Stimulated activated naive CD8-positive, alpha-beta T cell treated with anti-CD3 and anti-CD28 coated beads, Interleukin-15, Interleukin-2, amounts not matched to agents 100 U/mL and 50 U/mL, for 24 hours (primary cell): ENCODE data around the gene USP40.

ENCODE experiments used
- ATAC-seq: fragments of 150-1000 bp; cut with Tn5 transposase; one replicate; pipeline ENCODE4 v1.10.0; 2021
- DNase-seq: peaks from one replicate; pipeline ENCODE4 v3.0.0; 2021

Gene USP40

DNA sequence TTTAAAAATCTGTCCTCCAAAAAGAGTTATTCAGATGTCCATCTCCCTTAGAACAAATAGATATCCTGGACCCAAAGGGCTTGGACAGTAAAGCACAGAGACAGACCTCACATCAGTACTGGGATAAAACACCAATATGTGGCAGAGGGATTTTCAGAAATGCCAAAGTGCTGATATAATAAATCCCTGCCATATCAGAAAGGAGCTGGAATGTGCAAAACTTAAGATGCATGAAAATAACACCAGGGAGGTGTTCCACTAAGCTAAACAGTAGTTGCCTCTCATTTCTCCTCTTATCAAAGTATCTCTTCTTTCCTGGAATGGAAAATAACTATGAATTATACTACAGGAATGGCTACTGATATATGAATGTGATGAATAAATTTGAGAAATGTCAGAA, 13.2 kb downstream of the USP40 start:
- ATAC-seq (no peak), DNase-seq (no peak)

DNA sequence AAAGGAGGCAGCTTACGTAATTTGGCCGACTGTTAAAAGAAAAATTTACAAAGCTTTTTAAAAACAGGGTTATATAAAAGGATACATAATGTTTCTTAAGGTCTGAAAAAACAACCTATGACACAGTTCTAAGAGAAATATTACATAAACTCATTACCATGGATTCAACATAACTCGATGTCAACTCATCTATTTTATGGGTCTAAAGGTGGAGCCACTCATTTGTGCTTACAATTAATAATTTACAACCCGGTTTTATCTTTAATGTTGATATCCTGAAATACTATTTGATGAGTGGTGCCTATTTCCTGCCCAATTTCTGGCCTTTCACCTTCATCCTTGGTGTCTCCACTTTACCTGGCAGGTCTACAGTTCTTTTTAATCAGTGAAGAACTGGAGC, 15.1 kb downstream of the USP40 start:
- no peak for DNase-seq

DNA sequence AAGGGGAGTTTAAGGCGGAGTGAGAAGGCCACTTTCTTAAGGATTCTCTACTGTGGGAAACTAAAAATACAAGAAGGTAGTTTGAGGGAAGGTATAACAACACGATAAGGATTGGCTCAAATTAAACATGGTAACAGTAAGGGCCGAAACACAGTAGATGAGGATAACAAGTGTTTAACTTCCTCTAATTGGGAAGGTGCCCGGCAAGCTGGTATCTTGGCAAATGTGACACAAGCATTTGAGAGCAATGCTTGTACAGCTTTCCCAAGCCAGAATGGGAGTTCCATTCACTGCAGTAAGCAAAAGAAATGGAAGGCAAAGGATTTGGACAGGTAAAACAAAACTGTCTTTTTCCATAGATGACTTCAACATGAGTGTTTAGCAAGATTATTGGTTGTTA, 19.8 kb downstream of the USP40 start:
- no peak for ATAC-seq

More for the DNA sequence above, 15.1 kb downstream of the USP40 start:
- no peak for ATAC-seq

DNA sequence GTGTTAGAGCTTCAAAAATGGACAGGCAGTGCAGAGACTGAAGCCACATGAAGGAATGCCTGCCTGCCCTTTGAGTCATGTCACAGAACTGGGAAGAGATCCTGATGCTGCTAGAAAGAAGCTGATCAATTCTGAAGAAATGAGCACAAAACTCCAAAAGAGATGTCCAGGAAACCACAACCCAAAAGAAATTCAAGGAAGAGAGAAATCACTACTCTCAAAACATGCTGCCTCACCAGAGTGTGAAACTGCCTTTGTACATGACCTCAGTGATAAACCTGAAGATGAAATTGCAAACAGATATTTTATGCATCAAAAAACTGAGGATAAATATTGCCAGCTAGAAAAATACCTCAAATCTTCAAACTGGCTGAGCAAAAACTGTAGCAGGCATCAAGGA, 20.5 kb downstream of the USP40 start:
- no peak for ATAC-seq

More for the DNA sequence above, 19.8 kb downstream of the USP40 start:
- no peak for DNase-seq

DNA sequence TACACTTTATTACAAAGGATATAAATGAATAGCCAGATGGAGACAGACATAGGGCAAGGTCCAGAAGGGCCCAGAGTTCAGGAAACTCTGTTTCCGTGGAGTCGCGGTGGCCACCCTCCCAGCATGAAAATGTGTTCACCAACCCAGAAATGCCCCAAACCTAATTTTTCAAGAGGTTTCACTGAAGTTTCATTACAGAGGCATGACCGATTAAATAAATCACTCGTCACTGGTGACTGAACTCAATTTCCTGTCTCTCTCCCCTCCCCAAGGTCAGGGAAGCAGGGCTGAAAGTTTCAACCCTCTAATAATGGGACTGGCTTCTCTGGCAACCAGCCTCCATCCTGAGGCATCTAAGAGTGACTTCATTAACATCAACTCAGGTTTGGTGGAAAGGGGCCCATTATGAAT, 22.4 kb downstream of the USP40 start:
- no peak for ATAC-seq
- no peak for DNase-seq

More for the DNA sequence above, 20.5 kb downstream of the USP40 start:
- no peak for DNase-seq

DNA sequence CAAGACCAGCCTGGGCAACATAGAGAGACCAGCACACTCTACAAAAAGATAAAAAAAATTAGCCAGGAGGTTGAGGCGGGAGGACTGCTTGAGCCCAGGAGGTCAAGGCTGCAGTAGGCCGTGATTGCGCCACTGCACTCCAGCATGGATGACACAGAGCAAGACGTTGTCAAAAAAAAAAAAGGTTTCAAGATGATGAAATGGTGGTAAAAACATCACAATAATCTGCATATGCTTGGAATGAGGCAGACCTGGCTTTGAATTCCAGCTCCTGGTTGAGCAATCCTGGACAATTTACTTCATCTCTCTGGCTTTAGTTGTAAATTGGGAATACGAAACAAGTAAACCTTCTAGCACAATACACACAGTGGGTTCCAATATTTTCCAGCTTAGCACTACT, 24.1 kb downstream of the USP40 start:
- DNase-seq: no peak
- no peak for ATAC-seq

DNA sequence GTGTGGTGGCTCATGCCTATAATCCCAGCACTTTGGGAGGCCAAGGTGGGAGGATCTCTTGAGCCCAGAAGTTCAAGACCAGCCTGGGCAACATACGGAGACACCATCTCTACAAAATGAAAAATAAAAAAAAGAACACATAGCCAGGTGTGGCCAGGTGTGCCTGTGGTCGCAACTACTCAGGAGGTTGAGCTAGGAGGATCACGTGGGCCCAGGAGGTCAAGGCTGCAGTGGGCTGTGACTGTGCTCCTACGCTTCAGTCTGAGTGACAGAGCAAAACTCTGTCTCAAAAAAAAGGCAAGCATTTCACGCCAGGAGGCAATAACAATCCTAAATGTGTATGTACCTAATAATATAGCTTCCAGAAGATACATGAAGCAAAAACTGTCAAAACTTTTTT, 27.8 kb downstream of the USP40 start:
- ATAC-seq: no peak
- no peak for DNase-seq

DNA sequence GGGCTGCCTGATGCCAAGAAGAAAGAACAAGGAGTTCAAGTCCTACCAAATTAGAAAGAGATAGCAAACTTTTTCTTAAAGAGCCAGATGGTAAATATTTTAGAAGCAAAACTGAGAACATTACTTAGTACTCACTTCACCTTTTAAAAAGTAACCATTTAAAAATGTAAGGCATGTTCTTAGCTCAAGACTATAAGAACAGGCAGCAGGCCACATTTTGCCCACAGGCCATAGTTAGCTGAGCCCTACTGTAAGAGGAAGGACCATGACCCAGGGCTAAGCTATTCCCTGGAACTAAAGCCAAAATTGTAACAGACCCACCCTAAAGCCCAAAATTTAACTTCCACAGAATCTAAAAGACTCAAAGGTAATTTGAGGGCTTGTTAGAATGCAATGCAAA, 31.3 kb downstream of the USP40 start:
- ATAC-seq: no peak
- DNase-seq: no peak

DNA sequence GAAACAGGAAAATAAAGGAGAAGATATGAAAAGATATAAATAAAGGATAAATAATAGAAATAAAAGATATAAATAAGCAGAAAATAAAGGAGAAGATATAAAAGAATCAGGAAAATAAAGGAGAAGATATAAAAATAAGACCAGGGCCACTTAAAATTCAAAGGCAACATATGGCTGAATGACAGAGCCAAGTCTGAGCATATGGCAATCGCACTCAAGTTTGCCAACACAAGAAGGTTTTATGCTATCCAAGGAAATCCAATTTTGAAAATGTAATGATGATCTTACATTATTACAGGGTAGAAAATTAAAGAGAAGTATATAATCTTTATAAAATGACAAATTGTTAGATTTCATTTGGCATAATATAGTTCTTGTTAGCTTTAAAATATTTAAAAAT, 33.6 kb downstream of the USP40 start:
- DNase-seq: no peak
- no peak for ATAC-seq

DNA sequence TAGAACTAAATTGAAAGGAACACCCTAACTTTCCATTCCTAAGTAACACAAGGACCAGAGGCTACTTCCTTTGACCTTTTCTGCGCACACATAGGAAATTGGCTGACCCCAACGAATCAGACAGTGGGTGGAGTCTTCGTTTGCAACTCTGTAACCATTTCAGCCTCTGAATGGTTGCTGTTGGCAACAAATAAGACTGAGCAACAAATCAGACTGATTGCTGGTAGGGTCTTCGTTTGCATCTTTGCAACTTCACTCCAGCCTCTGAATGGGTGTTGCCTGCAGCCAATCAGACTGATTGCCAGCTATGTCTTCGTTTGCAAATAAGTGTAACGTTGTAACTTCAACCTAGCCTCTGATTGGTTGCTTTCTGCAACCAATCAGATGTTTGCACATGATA, 34.6 kb downstream of the USP40 start:
- ATAC-seq (no peak), DNase-seq (no peak)

DNA sequence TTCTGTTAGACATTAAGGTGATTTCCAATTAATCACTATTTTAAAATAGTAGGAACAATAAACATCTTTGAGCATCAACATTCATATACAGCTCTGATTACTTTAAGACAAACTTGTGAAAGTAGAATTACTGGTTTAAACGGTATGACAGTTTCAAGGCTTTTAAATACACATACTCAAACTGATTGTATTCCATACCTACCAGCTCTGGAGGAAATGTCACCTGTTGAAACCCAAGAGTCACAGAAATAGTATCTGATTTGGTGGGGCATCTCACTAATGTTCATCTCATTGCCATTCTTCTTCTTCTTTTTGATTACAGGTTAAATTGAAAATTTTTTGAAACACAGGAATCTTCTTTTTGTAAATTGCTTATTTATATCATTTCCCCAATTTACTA, 36.2 kb downstream of the USP40 start:
- DNase-seq (no peak), ATAC-seq (no peak)

DNA sequence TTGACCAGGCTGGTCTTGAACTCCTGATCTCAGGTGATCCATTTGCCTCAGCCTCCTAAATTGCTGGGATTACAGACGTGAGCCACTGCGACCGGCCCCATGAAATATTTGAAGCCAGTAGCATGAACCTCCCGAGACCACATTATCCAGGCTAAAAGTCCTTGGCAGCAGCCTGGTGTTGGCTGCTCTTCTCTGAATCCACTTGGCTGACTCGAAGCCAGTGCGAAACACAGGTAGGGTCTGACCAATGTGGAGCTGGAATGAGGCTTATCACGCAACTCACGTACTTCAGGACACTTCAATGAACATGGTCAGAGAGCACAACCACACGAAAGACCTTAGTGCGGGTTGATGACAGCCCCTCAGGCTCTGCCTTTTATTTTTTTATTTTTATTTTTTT, 38.4 kb downstream of the USP40 start:
- no peak for ATAC-seq
- no peak for DNase-seq

DNA sequence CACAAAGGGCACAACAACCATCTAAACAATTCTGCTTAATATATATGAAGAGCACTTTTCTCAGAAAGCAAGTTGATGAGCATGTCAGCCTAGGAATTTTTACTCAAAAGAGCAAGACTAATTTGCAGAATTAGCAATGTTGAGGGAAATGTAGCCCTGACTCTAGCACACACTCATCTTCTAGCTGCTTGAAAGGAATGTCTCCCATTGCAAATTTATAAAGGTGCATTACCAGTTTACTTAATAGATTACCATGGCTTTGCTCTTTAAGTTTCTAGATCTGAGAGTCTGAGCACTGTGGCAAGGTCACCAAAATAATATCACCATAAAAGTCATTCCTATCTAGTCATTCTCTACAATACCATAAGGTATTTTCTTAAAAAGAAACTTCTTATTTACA, 40.8 kb downstream of the USP40 start:
- ATAC-seq: no peak
- DNase-seq: no peak

DNA sequence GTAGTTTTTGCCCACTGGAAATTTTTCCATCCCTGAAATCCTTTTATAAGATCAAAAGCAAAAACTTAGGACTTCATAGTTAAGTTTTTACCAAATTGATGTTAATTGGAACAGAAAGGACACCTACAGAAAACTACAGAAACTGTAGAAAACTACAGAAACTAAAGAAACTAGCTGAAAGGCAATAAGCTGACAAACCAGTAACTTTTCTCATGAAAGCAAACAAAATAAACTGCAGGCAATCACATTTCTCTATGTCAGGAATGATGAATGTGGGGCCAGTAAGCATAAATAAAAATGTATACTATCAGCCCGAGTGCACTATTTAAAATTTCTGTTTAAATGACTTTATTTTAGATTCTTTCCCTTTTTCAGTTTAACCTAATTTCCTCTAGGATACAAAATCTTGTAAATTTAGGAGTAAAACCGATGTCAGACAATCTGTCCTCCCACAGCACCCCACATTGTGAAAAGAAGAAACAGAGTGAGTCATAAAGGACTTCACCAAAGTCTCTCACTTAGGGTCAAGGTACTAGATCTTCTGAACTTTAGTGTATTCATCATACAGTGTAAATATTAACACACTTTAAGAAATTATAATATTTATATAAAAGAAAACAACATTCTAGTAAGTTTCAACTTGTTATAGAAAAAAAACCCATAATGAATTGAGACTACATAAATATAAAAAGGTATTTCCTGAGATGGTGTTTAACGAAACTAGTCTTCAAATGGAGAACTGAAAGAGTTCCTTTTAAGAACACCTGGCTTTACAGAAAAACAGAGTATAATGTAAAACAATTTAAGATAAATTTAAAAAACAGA, 46.6 kb downstream of the USP40 start:
- ATAC-seq (no peak), DNase-seq (no peak)

DNA sequence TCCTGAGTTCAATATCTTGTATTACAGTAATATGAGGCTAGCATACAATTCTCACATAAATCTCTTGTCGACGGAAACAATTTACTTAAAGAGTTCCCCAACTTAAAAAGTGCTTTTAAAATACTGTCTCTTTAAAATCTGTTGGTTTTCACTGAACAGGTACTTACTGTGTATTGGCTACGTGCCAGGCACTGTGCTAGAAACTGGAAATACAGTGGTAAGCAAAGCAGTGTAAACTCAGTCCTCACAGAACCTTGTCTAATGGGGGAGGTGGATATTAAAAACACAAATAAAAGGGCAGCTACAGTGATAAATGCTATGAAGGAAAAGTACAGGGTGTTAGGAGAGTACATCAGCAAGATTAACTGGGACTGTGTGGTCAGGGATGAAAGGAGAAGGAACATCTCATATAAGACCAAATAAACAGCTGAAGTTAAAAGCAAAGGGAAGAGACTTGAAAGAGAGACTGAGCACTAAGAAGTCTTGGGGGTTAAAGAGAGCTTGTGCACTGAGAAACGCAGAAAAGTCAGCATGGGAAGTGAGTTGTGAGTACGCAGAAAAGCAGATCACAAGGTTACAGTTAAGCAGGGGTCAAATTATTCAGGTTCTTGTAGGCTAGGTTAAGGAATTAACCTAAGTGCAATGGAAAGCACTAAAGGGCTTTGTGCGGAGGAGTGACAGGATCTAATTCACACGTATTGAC, 52.5 kb downstream of the USP40 start:
- ATAC-seq (no peak), DNase-seq (no peak)

DNA sequence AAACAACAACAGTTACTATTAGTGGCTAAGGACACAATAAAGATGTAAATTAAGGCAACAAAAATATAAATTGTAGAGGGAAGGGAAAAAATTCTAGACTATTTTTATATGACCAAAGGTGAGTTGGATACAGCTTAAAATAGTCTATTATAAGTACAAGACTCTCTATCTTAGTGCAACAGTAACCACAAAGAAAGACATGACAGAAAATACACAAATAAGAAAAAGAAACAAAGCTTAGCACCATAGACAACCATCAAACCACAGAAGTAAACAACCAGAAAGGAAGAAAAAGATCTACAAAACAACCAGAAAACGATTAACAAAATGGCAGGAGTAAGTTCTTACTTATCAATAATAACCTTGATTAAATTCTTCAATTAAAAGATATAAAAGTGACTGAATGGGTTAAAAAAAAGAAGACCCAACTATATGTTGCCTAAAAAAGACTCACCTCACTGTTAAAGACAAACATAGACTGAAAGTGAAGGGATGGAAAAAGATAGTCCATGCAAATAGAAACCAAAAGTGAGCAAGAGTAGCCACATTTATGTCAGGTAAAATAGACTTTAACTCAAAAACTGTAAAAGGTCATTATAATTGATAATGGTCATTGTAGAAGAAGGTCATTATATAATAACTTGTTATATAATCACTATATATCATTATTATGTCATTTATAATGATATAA, 62.5 kb downstream of the USP40 start:
- no peak for DNase-seq
- ATAC-seq: no peak

DNA sequence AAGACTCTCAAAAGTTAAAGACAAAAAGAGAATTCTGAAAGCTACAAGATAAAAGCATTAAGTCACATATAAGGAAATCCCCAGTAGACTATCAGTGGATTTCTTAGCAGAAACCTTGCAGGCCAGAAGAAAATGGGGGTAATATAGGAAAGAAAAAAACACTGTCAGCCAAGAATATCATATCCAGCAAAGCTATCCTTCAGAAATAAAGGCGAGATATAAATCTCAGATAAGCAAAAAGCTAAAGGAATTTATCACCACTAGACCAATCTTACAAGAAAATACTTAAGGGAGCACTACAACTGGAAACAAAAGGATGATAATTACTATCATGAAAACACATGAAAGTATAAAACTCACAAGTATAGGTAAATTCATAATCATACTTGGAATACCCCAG, 63.1 kb downstream of the USP40 start:
- ATAC-seq: no peak
- DNase-seq: no peak

DNA sequence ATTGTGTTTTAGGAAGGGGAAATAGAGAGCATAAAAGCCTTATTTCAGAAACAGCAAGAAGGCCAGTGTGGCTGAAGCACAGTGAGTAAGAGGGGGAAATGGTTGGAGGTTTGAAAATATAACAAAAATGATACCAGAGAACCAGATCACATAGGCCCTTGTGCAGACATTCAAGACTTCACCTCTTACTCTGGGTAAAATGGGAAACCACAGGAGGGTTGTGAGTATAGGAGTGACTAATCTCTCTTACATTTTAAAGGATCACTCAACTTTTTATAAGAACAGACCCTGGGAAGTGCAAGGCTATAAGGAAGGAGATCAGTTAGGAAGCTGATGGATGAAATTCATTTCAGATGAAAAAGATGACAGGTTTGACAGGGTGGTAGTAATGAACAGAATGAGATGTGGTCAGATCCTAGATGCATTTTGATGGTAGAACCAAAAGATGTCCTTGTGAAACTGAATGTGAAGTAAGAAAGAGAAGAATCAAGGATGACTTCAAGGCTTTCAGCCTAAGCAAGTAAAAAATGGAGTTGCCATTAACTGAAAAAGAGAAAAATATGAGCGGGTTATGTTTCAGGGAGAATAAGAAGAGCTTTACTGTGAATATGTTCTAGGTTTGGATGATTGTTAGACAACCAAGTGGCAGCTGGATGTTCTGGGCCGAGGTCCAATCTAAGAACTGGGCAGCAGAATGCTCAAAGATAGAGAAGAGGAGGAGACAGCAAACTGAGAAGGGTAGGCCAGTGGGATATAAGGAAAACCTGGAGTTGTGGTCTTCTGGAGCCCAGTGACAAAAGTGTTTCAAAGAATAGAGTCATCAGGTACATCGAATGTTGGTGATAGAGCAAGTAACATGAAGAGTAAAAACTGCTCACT, 65.1 kb downstream of the USP40 start:
- no peak for DNase-seq
- ATAC-seq: peak; percentile 83

DNA sequence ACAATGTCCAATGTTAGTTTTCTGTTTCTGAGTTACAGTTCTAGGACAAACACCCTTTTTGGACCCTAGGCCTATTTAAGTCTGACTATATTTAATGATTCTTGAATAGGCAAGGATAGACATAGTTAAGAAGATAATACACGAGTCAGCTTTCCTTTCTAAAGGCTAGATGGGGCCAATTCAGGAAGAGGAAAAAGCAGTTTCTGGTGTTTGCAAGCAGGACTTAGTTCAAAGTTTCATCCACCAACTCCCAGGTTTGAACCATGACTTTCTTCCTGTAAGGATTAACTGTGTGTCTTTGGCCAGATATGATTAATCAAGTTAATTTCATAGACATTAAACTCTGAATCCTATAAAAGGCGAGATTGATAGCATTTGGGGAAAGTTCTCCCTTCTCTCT, 66.7 kb downstream of the USP40 start:
- ATAC-seq: no peak
- DNase-seq: no peak

DNA sequence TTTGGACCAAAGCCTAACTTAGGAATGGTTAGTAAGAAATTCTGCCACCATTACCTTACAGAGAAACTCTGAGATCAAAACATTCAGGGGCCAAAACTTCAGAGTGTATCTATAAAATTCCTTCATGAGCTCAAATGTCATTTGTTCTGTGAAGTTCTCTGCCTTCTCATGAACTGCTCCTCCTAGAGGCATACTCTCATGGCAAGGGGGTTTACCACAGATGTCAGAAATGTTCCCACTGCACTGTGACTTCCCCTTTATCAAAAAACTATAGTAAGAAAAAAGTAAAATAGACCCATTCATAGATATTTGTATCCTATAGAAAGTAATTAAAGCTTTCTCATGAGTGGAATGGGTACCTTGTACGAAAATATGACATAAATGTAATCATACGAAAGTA, 68.5 kb downstream of the USP40 start:
- no peak for ATAC-seq

DNA sequence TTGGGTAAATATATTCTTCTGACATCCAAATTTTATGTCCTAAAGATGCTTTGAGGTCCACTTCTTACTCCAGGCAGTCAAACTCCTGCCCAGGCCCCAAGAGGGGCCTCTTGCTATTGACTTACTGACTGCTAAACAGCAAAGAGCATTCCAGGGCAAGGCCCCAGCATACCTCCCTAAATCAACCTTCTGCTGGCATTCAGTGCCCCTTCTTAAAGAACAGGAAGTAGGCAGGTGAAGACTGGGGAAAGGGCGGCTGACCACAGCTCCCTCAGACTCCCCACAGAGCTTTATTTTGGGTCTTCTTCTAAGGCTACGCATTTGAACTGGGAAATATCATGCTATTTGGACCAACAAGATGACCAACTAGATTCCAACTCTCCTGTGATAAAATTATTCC, 68.9 kb downstream of the USP40 start:
- ATAC-seq (peak; percentile 28), DNase-seq (no peak)

More for the DNA sequence above, 68.5 kb downstream of the USP40 start:
- DNase-seq: no peak
